HG03280 (cell line): ENCODE data around the gene UGT1A8.
"Not testable (repeated sequence)": the region's sequence is repeated elsewhere in the genome, so short reads cannot be mapped to it uniquely, and the experiment has no call there.

Experiments used
- ATAC-seq: cut with Tn5 transposase; IDR thresholded peaks from one replicate; pipeline ENCODE4 v1.9.1; 2021; ENCODE audit warnings: mild to moderate bottlenecking, moderate library complexity; ENCODE audit not compliant: unreplicated experiment

Gene UGT1A8

DNA sequence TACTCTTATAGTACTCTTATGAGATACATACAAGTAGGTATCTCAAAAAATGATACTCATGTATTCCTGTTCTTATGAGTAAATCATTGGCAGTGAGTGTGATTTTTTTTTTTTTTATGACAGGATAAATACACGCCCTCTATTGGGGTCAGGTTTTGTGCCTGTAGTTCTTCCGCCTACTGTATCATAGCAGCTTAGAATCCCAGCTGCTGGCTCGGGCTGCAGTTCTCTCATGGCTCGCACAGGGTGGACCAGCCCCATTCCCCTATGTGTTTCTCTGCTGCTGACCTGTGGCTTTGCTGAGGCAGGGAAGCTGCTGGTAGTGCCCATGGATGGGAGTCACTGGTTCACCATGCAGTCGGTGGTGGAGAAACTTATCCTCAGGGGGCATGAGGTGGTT lies at the start of gene UGT1A8:
Gene UGT1A8, plus strand, starts transcription at position 158 of the 400 bp plus-strand sequence. Its CDS starts 75 bp downstream, at position 233.
- not testable (repeated sequence) for ATAC-seq

GRCh38 chr2:233571001-233571400 lies 46.4 kb upstream of the UGT1A8 start:
- ATAC-seq = no peak

- no peak for ATAC-seq
These were observed 46.0 kb upstream of the UGT1A8 start for GRCh38 chr2:233571462-233571861.

GRCh38 chr2:233572468-233572867 lies 45.0 kb upstream of the UGT1A8 start:
- ATAC-seq = no peak

- ATAC-seq = not testable (repeated sequence)
These were observed 40.1 kb upstream of the UGT1A8 start for GRCh38 chr2:233577341-233577740.

- ATAC-seq = not testable (repeated sequence)
These were observed 34.0 kb upstream of the UGT1A8 start for GRCh38 chr2:233583217-233583965.

- ATAC-seq = no peak
These were observed 33.2 kb upstream of the UGT1A8 start for GRCh38 chr2:233584210-233584609.

DNA sequence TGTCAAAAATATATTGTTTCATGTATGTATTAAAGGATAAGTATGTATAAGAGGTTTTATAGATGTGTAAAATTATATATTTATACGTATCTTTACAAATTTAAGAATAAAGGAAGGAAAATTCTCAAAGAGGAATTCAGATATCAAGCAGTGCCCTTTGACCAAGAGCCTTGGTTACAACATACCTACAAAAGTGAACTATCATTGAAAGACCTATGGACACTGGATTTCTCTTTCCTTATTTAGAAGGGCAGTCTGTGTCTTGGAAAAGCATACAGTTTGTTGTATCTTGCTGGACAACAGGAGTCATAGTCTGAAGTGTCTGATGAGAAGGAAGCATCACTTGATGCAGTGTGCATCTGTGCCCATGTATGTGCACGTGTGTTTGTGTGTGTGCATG lies 29.0 kb upstream of the UGT1A8 start:
- no peak for ATAC-seq

DNA sequence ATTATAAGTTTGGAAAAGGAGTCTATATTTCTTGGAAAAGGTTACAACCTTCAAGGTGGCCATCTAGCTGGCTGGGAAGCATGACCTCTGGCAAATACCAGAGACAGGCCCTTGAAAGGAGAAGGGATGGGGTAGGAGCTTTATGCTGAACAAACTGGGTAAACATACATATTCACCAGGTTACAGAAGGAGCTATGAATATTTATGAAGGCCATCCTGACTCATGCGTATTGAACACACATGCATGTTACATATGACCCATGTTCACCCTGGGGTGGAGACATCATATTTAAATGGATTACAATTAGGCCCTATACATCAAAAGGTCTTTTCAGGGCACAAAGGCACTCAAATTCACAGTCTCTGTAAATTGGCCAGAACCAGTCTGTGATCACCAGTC lies 24.7 kb upstream of the UGT1A8 start:
- not testable (repeated sequence) for ATAC-seq

DNA sequence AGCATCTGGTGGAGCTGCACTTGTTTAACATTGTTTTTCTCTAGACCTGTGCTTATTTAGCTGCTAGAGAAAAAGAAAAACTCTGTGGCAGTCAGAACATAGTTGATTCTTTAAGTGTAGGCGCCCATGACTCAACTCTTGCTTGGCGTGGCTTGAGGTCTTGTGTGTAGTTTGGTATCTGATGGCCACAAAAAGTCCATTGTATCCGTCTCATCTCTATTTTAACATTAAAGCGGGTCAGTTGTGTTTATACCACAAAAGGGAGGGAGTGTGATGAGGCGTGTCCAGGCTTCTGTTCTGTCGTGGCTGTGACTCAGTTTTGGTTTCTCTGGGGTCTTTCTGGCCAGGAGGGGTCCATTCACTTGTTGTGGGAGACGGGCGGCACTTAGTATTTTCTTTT lies 24.2 kb upstream of the UGT1A8 start:
- ATAC-seq = no peak

DNA sequence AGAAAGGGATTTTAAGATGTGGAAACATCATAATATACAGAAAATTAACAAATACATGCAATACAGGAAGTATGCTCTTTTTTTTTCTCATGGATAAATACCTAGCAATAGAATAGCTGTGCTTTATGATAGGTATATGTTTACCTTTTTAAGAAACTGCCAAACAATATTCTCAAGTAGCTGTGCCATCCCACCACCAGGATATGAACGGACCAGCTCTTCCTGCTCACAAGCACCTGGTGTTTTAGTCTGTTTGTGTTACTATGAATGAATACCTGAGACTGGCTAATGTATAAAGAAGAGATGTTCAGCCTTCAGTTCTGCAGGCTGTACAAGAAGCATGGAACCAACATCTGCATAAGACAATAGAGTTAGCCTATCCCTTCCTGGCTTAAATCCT lies 19.9 kb upstream of the UGT1A8 start:
- ATAC-seq = no peak

GRCh38 chr2:233598952-233599351 lies 18.5 kb upstream of the UGT1A8 start:
- no peak for ATAC-seq

GRCh38 chr2:233600386-233600785 lies 17.0 kb upstream of the UGT1A8 start:
- no peak for ATAC-seq

GRCh38 chr2:233602076-233602475 lies 15.4 kb upstream of the UGT1A8 start:
- no peak for ATAC-seq

DNA sequence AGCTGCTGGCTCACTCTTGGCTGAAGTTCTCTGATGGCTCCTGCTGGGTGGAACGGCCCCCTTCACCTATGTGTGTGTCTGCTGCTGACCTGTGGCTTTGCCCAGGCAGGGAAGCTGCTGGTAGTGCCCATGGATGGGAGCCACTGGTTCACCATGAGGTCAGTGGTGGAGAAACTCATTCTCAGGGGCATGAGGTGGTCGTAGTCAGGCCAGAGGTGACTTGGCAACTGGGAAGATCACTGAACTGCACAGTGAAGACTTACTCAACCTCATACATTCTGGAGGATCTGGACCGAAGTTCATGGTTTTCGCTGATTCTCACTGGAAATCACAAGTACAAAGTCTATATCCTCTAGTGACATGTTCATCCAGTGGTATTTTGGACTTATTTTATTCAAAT lies 13.9 kb upstream of the UGT1A8 start:
- ATAC-seq = no peak

DNA sequence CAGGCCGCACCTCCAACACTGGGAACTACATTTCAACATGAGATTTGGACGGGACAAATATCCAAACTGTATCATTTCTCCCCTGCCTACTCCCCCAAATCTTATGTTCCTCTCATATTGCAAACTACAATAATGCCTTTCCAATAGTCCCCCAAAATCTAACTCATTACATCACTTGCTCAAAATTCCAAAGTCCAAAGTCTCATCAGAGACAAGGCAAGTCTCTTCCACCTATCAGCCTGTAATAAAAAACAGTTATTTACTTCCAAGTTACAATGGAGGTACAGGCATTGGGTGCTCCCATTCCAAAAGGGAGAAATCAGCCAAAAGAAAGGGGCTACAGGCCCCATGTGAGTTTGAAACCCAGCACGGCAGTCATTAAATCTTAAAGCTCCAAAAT lies 12.6 kb upstream of the UGT1A8 start:
- no peak for ATAC-seq

GRCh38 chr2:233605680-233606079 lies 11.8 kb upstream of the UGT1A8 start:
- no peak for ATAC-seq

- ATAC-seq = no peak
These were observed 6.1 kb upstream of the UGT1A8 start for GRCh38 chr2:233611284-233611683.

- no peak for ATAC-seq
These were observed 2.8 kb downstream of the UGT1A8 start for GRCh38 chr2:233620204-233620603.

- not testable (repeated sequence) for ATAC-seq
These were observed 4.4 kb downstream of the UGT1A8 start for GRCh38 chr2:233621863-233622262.

- no peak for ATAC-seq
These were observed 10.0 kb downstream of the UGT1A8 start for GRCh38 chr2:233627331-233628025.

GRCh38 chr2:233636306-233636705 lies 18.9 kb downstream of the UGT1A8 start, which contains the start of gene UGT1A10:
Gene UGT1A10 (plus strand): TSS chr2:233636448. CDS start chr2:233636523, 75 bp downstream.
- ATAC-seq = not testable (repeated sequence)
